Cortex of kidney (tissue), 1 donor: ENCODE results near the gene IL20.

ENCODE experiments used
- DNase-seq: peaks from one replicate; lab custom pipeline; 2025; lab: John Stamatoyannopoulos, UW

The IL20 gene

GRCh38 chr1:206864939-206865671 is at the start of gene IL20:
Gene IL20, plus strand, starts transcription at chr1:206865623. Its CDS starts 230 bp downstream, at chr1:206865853.
- no peak for DNase-seq

- DNase-seq = no peak
Measured at GRCh38 chr1:206816390-206817287, 48.8 kb upstream of the IL20 start.

GRCh38 chr1:206821493-206821892 is 43.9 kb upstream of the IL20 start:
- DNase-seq = no peak

- DNase-seq = no peak
Measured at GRCh38 chr1:206823727-206824126, 41.7 kb upstream of the IL20 start.

GRCh38 chr1:206824331-206824730 is 41.1 kb upstream of the IL20 start:
- DNase-seq = no peak

- DNase-seq = no peak
Measured at GRCh38 chr1:206826394-206826793, 39.0 kb upstream of the IL20 start.

- no peak for DNase-seq
Measured at GRCh38 chr1:206828061-206828460, 37.4 kb upstream of the IL20 start.

GRCh38 chr1:206828765-206829164 is 36.7 kb upstream of the IL20 start:
- no peak for DNase-seq

GRCh38 chr1:206829282-206829681 is 36.1 kb upstream of the IL20 start:
- no peak for DNase-seq

- no peak for DNase-seq
Measured at GRCh38 chr1:206829875-206830274, 35.5 kb upstream of the IL20 start.

GRCh38 chr1:206831650-206832049 is 33.8 kb upstream of the IL20 start:
- DNase-seq = no peak

- DNase-seq = no peak
Measured at GRCh38 chr1:206832352-206832880, 33.0 kb upstream of the IL20 start.

- DNase-seq = no peak
Measured at GRCh38 chr1:206833106-206833680, 32.2 kb upstream of the IL20 start.

GRCh38 chr1:206833801-206834200 is 31.6 kb upstream of the IL20 start:
- DNase-seq = no peak

- no peak for DNase-seq
Measured at GRCh38 chr1:206834217-206834616, 31.2 kb upstream of the IL20 start.

- no peak for DNase-seq
Measured at GRCh38 chr1:206834711-206835110, 30.7 kb upstream of the IL20 start.

GRCh38 chr1:206835186-206835585 is 30.2 kb upstream of the IL20 start:
- DNase-seq = no peak

- no peak for DNase-seq
Measured at GRCh38 chr1:206836111-206836510, 29.3 kb upstream of the IL20 start.

GRCh38 chr1:206839006-206839560 is 26.3 kb upstream of the IL20 start:
- no peak for DNase-seq

GRCh38 chr1:206839857-206840256 is 25.6 kb upstream of the IL20 start:
- no peak for DNase-seq

GRCh38 chr1:206841609-206842323 is 23.7 kb upstream of the IL20 start:
- DNase-seq = no peak

GRCh38 chr1:206842854-206843253 is 22.6 kb upstream of the IL20 start:
- DNase-seq = no peak
